HepG2 (cell line): Measurements from ENCODE around the gene FAM216A. TPM values are rescaled to one million over a fixed set of nuclear protein-coding genes. Genes with fewer than 3 reads are reported as not detected.

Source experiments
- CBFB ChIP-seq: sonication (generic); formaldehyde crosslinking; IDR thresholded peaks from 2 replicates; pipeline ENCODE4 v1.4.0; 2020; ENCODE audit warnings: missing genetic modification reagents
- DNMT3B ChIP-seq: conservative IDR thresholded peaks from 2 replicates; pipeline ENCODE4 v1.6.1; 2016; ENCODE audit warnings: missing biosample characterization, control low read depth
- E2F2 ChIP-seq: sonication (generic); formaldehyde crosslinking; IDR thresholded peaks from 2 replicates; pipeline ENCODE4 v1.4.0; 2020; ENCODE audit warnings: missing genetic modification reagents, borderline replicate concordance
- EED ChIP-seq: sonication (generic); formaldehyde crosslinking; IDR thresholded peaks from 2 replicates; pipeline ENCODE4 v1.5.0; 2020; ENCODE audit warnings: mild to moderate bottlenecking, missing genetic modification reagents
- ELF1 ChIP-seq: sonication (generic); formaldehyde crosslinking; IDR thresholded peaks from 2 replicates; pipeline ENCODE4 v1.4.0; 2020; ENCODE audit warnings: missing genetic modification reagents
- HDAC6 ChIP-seq: fragments of 200-600 bp; sonication (generic); IDR thresholded peaks from 2 replicates; pipeline ENCODE4 v1.7.0; 2017; ENCODE audit warnings: mild to moderate bottlenecking, antibody characterized with exemption, low read length, low read depth
- HNRNPL ChIP-seq: fragments of 200-400 bp; formaldehyde crosslinking; IDR thresholded peaks from 2 replicates; pipeline ENCODE4 v1.6.1; 2017; ENCODE audit warnings: mild to moderate bottlenecking, low read depth, low read length
- KDM2A ChIP-seq: sonication (generic); formaldehyde crosslinking; IDR thresholded peaks from 2 replicates; pipeline ENCODE4 v1.4.0; 2020; ENCODE audit warnings: low read depth, missing genetic modification reagents, borderline replicate concordance
- MAX ChIP-seq: IDR thresholded peaks from 2 replicates; pipeline ENCODE4 v1.6.1; 2012; ENCODE audit warnings: inconsistent platforms
- NFKBIZ ChIP-seq: IDR thresholded peaks from 2 replicates; pipeline ENCODE4 v1.6.1; 2018; ENCODE audit warnings: missing genetic modification reagents, missing compliant biosample characterization
- SNAI1 ChIP-seq: sonication (generic); formaldehyde crosslinking; IDR thresholded peaks from 2 replicates; pipeline ENCODE4 v1.5.0; 2020; ENCODE audit warnings: mild to moderate bottlenecking, missing genetic modification reagents, borderline replicate concordance
- TARDBP ChIP-seq: sonication (generic); formaldehyde crosslinking; IDR thresholded peaks from 2 replicates; pipeline ENCODE4 v1.8.0; 2022; ENCODE audit warnings: mild to moderate bottlenecking, missing genetic modification reagents
- TBX2 ChIP-seq: sonication (generic); formaldehyde crosslinking; IDR thresholded peaks from 2 replicates; pipeline ENCODE4 v1.5.0; 2020; ENCODE audit warnings: missing genetic modification reagents, mild to moderate bottlenecking, borderline replicate concordance
- TCF12 ChIP-seq, 2 experiments: fragments of 450-650 bp in 1 of 2; sonication (generic) in 1 of 2; formaldehyde crosslinking in 1 of 2; IDR thresholded peaks; 2 replicates each; pipeline versions ENCODE4 v1.6.1 to v1.8.0; 2017 to 2022; ENCODE audit warnings: antibody characterized with exemption in 1 of 2, mild to moderate bottlenecking in 1 of 2, missing genetic modification reagents in 1 of 2, moderate library complexity in 1 of 2
- ZNF101 ChIP-seq: sonication (generic); formaldehyde crosslinking; IDR thresholded peaks from 2 replicates; pipeline ENCODE4 v1.4.0; 2020; ENCODE audit warnings: mild to moderate bottlenecking, low read depth, missing genetic modification reagents, borderline replicate concordance
- ZNF253 ChIP-seq: sonication (generic); formaldehyde crosslinking; IDR thresholded peaks from 2 replicates; pipeline ENCODE4 v1.8.0; 2022; ENCODE audit warnings: mild to moderate bottlenecking, missing genetic modification reagents, borderline replicate concordance
- ZNF263 ChIP-seq: sonication (generic); formaldehyde crosslinking; IDR thresholded peaks from 2 replicates; pipeline ENCODE4 v1.4.0; 2020; ENCODE audit warnings: missing genetic modification reagents
- ZNF280B ChIP-seq: sonication (generic); formaldehyde crosslinking; IDR thresholded peaks from 2 replicates; pipeline ENCODE4 v1.5.0; 2020; ENCODE audit warnings: missing genetic modification reagents, mild to moderate bottlenecking, borderline replicate concordance
- ZNF296 ChIP-seq: sonication (generic); formaldehyde crosslinking; conservative IDR thresholded peaks from 2 replicates; pipeline ENCODE4 v1.5.0; 2020; ENCODE audit warnings: mild to moderate bottlenecking, missing genetic modification reagents
- ZNF362 ChIP-seq: sonication (generic); formaldehyde crosslinking; IDR thresholded peaks from 2 replicates; pipeline ENCODE4 v1.4.0; 2020; ENCODE audit warnings: missing genetic modification reagents, mild to moderate bottlenecking, borderline replicate concordance
- ZNF800 ChIP-seq: sonication (generic); formaldehyde crosslinking; IDR thresholded peaks from 2 replicates; pipeline ENCODE4 v1.4.0; 2020; ENCODE audit warnings: missing genetic modification reagents
- ZSCAN25 ChIP-seq: sonication (generic); formaldehyde crosslinking; IDR thresholded peaks from 2 replicates; pipeline ENCODE4 v1.8.0; 2022; ENCODE audit warnings: mild to moderate bottlenecking, missing genetic modification reagents
- polyA plus RNA-seq, 8 experiments: library from polyadenylated mRNA; depleted of rRNA in 3 of 8; stranded (reverse) in 7 of 8; unstranded in 1 of 8; fragments of >200 nt; fragmentation: Illumina TruSeq in 4 of 8; extraction: Trizol in 4 of 8; gene quantifications; 2 replicates each; pipeline versions ENCODE4 v1.2.1 to v1.2.3, GENCODE V29; 2011 to 2016; ENCODE audit warnings: low read depth in 4 of 8, missing spikeins in 1 of 8, mixed read lengths in 1 of 8; ENCODE audit not compliant: insufficient read depth in 1 of 8
- total RNA-seq, 5 experiments: library from RNA; depleted of rRNA; stranded (reverse); fragments of >200 nt; fragmentation: Illumina TruSeq; extraction: Trizol; gene quantifications; 2 replicates each; pipeline ENCODE4 v1.2.3, GENCODE V29; 2016; ENCODE audit warnings: low read depth in 1 of 5

Gene FAM216A
- total and polyA plus RNA-seq, 2 of the 13 experiments (the other 11 are each of a cell fraction or from before 2014, with no cell fraction given) = 20.3 to 31.2 TPM

- TF ChIP-seq TCF12 (IDR thresholded peaks at IDR 0.05) (no peak), TCF12 (CRISPR knock-in tag; IDR thresholded peaks at IDR 0.05) (peak; percentile 85), HNRNPL (peak; percentile 72; the same call in 1 of the 2 replicates), ZNF800 (peak; percentile 77), NFKBIZ (peak; percentile 91), TBX2 (peak; percentile 90), ELF1 (peak; percentile 75), ZNF101 (CRISPR knock-in tag) (peak; percentile 98), TARDBP (CRISPR knock-in tag) (peak; percentile 86; the same call in 1 of the 2 replicates), EED (CRISPR knock-in tag) (peak; percentile 91), KDM2A (CRISPR knock-in tag) (peak; percentile 88), ZNF253 (CRISPR knock-in tag) (peak; percentile 90; the same call in 1 of the 2 replicates), DNMT3B (CRISPR knock-in tag) (no peak), MAX (peak; percentile 100), HDAC6 (no peak), ZNF362 (0 out of 2 replicates have a peak, but pooled peaks have one; percentile 48), ZNF263 (peak; percentile 69), CBFB (CRISPR knock-in tag) (peak; percentile 88; the same call in 1 of the 2 replicates), ZNF296 (peak; percentile 17), E2F2 (CRISPR knock-in tag) (peak; percentile 65; the same call in 1 of the 2 replicates), ZNF280B (CRISPR knock-in tag) (peak; percentile 95), ZSCAN25 (CRISPR knock-in tag) (peak; percentile 70), SNAI1 (CRISPR knock-in tag) (peak; percentile 98)
Measured at GRCh38 chr12:110501752-110502738, 33.4 kb downstream of the FAM216A start, which contains the start of the genes RAD9B and VPS29 (continued).
